ENCODE data around the gene HABP2.

Gene HABP2

DNA sequence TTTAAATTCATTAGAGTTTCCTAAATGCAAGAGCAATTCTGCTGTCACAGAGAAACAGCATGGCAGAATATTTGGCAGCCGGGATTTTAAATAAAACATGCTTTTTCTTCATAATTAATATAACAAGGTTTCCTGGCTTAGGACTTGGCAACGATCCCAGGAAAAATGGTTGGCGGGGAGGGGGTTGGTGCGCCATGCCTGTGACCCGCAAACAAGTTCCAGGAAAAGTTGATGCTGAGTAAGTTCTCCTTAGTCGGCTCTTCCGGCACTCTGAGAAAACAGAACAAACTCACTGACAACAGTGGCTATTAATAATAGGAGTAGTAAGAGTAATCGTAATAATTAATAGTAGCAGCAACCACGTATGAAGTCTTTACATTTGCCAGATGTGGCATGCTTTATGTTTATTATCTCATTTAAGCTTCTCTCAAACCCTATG lies 4.6 kb downstream of the HABP2 start:
- Histone ChIP-seq H3K9ac (ENCODE audit: low read depth, low read length) (no peak overlapping the region), H3K4me3 (ENCODE audit: low read length) (no peak overlapping the region), H3K27ac (ENCODE audit: low read depth, low read length) (peak overlapping the region; percentile 66; the same call in 1 of the 2 replicates), H3K4me1 (ENCODE audit: insufficient read depth, low read length) (peaks cover 32% of the 10 kb centered on the region), H3K36me3 (ENCODE audit: insufficient read depth, low read length) (no peaks in the 10 kb centered on the region), H3K27me3 (ENCODE audit: insufficient read depth, low read length) (peaks cover 100% of the 10 kb centered on the region), H3K9me3 (ENCODE audit: insufficient read depth, low read depth, low read length) (no peaks in the 10 kb centered on the region)
- 33% methylated on average over 6 of the region's 9 CpGs for WGBS

GRCh38 chr10:113557903-113558321 lies 5.1 kb downstream of the HABP2 start:
- 4% methylated on average over 9 of the region's 9 CpGs for WGBS
- H3K4me1 ChIP-seq (ENCODE audit: insufficient read depth, low read length) = peaks cover 33% of the 10 kb centered on the region
- H3K36me3 ChIP-seq (ENCODE audit: insufficient read depth, low read length) = no peaks in the 10 kb centered on the region
- H3K27ac ChIP-seq (ENCODE audit: low read depth, low read length) = peak overlapping the region; percentile 66; the same call in 1 of the 2 replicates
- H3K9ac ChIP-seq (ENCODE audit: low read depth, low read length) = no peak overlapping the region
- peaks cover 100% of the 10 kb centered on the region for H3K27me3 ChIP-seq (ENCODE audit: insufficient read depth, low read length)
- H3K4me3 ChIP-seq (ENCODE audit: low read length) = peak overlapping the region; percentile 9; the same call in 1 of the 2 replicates
- H3K9me3 ChIP-seq (ENCODE audit: insufficient read depth, low read depth, low read length) = no peaks in the 10 kb centered on the region

GRCh38 chr10:113560071-113560470 lies 7.2 kb downstream of the HABP2 start:
- Histone ChIP-seq H3K4me3 (ENCODE audit: low read length) (no peak overlapping the region), H3K27me3 (ENCODE audit: insufficient read depth, low read length) (peaks cover 83% of the 10 kb centered on the region), H3K36me3 (ENCODE audit: insufficient read depth, low read length) (no peaks in the 10 kb centered on the region), H3K27ac (ENCODE audit: low read depth, low read length) (no peak overlapping the region), H3K9ac (ENCODE audit: low read depth, low read length) (no peak overlapping the region), H3K9me3 (ENCODE audit: insufficient read depth, low read depth, low read length) (no peaks in the 10 kb centered on the region), H3K4me1 (ENCODE audit: insufficient read depth, low read length) (peaks cover 35% of the 10 kb centered on the region)
- 81% methylated on average over 5 of the region's 5 CpGs for WGBS

DNA sequence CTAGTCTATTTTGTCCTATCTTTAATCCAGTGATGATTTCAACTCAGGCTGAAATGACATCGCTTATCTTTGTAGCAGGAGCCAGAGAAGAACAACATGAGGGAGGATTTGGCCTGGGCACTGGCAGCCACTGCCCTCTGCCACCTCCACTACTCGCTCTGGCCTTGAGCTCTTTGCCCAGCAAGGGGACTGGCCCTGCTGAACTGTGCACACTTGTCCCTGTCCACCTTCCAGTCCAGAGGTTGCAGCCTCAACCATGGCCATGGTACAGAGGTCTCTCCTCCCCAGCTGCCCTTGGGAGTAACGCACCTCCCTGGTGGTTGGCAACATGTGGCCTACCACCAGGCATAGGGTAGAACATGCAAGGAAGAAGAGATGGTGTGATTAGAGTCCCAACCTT lies 8.4 kb downstream of the HABP2 start:
- Histone ChIP-seq H3K9me3 (ENCODE audit: insufficient read depth, low read depth, low read length) (no peaks in the 10 kb centered on the region), H3K9ac (ENCODE audit: low read depth, low read length) (no peak overlapping the region), H3K4me1 (ENCODE audit: insufficient read depth, low read length) (peaks cover 36% of the 10 kb centered on the region), H3K4me3 (ENCODE audit: low read length) (no peak overlapping the region), H3K36me3 (ENCODE audit: insufficient read depth, low read length) (no peaks in the 10 kb centered on the region), H3K27ac (ENCODE audit: low read depth, low read length) (no peak overlapping the region), H3K27me3 (ENCODE audit: insufficient read depth, low read length) (peaks cover 72% of the 10 kb centered on the region)
- 98% methylated on average over 3 of the region's 3 CpGs for WGBS

DNA sequence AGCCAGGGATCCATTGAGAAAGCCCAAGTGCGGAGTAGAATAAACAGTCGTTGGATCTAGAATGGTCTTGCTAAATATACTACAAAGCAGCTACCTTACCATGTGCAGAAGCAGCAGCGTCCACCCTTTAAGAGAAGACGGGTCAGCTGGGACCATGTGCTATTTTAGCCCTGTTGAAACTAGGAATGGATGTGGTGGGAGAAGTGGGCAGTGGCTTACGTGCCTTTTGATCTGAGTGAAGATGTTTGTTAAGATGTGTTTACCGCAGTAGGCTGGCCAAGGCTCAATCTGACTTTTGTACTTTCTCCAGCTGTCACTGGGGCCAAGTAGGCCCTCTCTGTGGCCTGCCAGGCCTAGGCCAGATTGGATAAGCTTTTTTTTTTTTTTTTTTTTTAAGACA lies 9.2 kb downstream of the HABP2 start:
- 95% methylated on average over 6 of the region's 6 CpGs for WGBS
- peaks cover 63% of the 10 kb centered on the region for H3K27me3 ChIP-seq (ENCODE audit: insufficient read depth, low read length)
- no peak overlapping the region for H3K4me3 ChIP-seq (ENCODE audit: low read length)
- no peaks in the 10 kb centered on the region for H3K9me3 ChIP-seq (ENCODE audit: insufficient read depth, low read depth, low read length)
- H3K27ac ChIP-seq (ENCODE audit: low read depth, low read length) = no peak overlapping the region
- H3K36me3 ChIP-seq (ENCODE audit: insufficient read depth, low read length) = no peaks in the 10 kb centered on the region
- peaks cover 32% of the 10 kb centered on the region for H3K4me1 ChIP-seq (ENCODE audit: insufficient read depth, low read length)
- no peak overlapping the region for H3K9ac ChIP-seq (ENCODE audit: low read depth, low read length)

GRCh38 chr10:113562704-113563103 lies 9.9 kb downstream of the HABP2 start:
- WGBS = 80% methylated on average over 5 of the region's 5 CpGs
- Histone ChIP-seq H3K36me3 (ENCODE audit: insufficient read depth, low read length) (no peaks in the 10 kb centered on the region), H3K9ac (ENCODE audit: low read depth, low read length) (no peak overlapping the region), H3K4me1 (ENCODE audit: insufficient read depth, low read length) (peaks cover 25% of the 10 kb centered on the region), H3K9me3 (ENCODE audit: insufficient read depth, low read depth, low read length) (no peaks in the 10 kb centered on the region), H3K4me3 (ENCODE audit: low read length) (no peak overlapping the region), H3K27me3 (ENCODE audit: insufficient read depth, low read length) (peaks cover 57% of the 10 kb centered on the region), H3K27ac (ENCODE audit: low read depth, low read length) (no peak overlapping the region)

DNA sequence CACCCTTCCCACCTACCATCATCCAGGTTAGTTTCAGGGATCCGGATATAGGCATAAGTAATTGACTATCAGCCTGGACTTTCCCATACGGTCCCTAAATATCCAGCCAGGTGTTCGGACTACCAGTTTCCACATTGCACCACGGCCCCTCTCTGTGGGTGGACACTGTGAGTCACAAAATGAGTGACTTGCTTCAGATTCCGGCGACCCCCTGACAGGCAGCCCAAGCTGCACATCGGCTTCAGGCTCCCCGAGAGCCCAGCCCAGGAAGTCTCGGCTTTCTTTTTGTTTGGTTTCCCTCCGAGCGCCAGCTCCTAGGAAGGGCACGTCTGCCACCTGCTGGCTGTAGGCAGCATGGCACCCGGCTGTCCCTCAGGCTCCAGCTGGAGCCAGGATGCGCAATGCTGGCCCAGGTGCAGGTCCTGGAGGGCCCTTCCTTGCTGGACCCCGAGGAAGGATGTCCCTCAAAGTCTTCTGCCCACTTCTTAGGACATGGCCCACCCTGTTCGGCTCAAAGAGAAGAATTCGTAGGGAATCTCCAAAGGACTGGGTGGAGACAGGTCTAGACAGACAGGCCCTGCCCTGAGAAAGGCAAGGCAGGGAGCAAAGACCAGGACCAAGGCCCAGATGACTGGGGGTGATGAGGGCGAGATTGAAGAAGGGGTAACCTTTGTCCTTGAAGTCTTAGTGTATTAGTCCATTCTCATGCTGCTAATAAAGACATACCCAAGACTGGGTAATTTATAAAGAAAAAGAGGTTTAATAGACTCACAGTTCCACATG lies 10.6 kb downstream of the HABP2 start:
- Histone ChIP-seq H3K36me3 (ENCODE audit: insufficient read depth, low read length) (no peaks in the 10 kb centered on the region), H3K4me1 (ENCODE audit: insufficient read depth, low read length) (peaks cover 21% of the 10 kb centered on the region), H3K9me3 (ENCODE audit: insufficient read depth, low read depth, low read length) (no peaks in the 10 kb centered on the region), H3K4me3 (ENCODE audit: low read length) (peak overlapping the region; percentile 27), H3K9ac (ENCODE audit: low read depth, low read length) (no peak overlapping the region), H3K27me3 (ENCODE audit: insufficient read depth, low read length) (peaks cover 49% of the 10 kb centered on the region), H3K27ac (ENCODE audit: low read depth, low read length) (no peak overlapping the region)
- 20% methylated on average over 18 of the region's 18 CpGs for WGBS

DNA sequence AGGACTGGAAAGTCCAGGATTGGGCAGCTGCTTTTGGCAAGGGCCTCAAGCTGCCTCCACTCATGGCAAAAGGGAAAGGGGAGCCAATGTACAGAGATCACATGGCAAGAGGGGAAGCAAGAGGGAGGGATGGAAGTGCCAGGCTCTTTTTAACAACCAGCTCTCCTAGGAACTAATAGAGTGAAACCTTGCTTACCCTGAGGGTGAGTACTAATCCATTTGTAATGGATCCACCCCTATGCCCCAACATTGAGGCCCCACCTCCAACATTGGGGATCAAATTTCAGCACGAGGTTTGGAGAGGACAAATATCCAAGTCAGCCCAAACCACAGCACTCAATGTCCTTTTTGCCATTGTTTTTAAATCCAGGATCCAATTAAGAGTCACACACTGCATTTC lies 12.5 kb downstream of the HABP2 start:
- no peaks in the 10 kb centered on the region for H3K36me3 ChIP-seq (ENCODE audit: insufficient read depth, low read length)
- H3K27ac ChIP-seq (ENCODE audit: low read depth, low read length) = no peak overlapping the region
- peaks cover 30% of the 10 kb centered on the region for H3K27me3 ChIP-seq (ENCODE audit: insufficient read depth, low read length)
- WGBS = 15% methylated on average over 1 of the region's 1 CpG
- H3K9me3 ChIP-seq (ENCODE audit: insufficient read depth, low read depth, low read length) = no peaks in the 10 kb centered on the region
- no peak overlapping the region for H3K4me3 ChIP-seq (ENCODE audit: low read length)
- peaks cover 17% of the 10 kb centered on the region for H3K4me1 ChIP-seq (ENCODE audit: insufficient read depth, low read length)
- H3K9ac ChIP-seq (ENCODE audit: low read depth, low read length) = no peak overlapping the region

DNA sequence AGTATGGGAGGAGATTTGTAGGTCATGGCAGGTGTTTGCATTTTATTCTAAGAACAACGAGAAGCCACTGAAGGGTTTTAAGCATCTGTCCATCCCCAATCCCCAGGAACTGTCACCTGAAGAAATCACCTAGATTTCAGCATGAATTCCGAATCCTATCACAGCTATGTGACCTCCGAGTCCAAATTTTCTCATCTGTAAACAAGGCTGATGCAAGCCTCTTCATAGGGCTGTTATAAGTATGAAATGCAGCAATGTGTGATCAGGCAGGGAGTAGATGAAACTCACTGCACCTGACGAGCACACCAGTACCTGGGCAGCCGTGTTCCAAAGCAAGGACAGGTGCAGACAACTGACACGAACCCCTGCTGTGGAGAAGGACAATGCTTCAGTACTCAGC lies 14.0 kb downstream of the HABP2 start:
- Histone ChIP-seq H3K4me3 (ENCODE audit: low read length) (no peak overlapping the region), H3K9ac (ENCODE audit: low read depth, low read length) (no peak overlapping the region), H3K4me1 (ENCODE audit: insufficient read depth, low read length) (peaks cover 17% of the 10 kb centered on the region), H3K36me3 (ENCODE audit: insufficient read depth, low read length) (no peaks in the 10 kb centered on the region), H3K27me3 (ENCODE audit: insufficient read depth, low read length) (peaks cover 15% of the 10 kb centered on the region), H3K27ac (ENCODE audit: low read depth, low read length) (no peak overlapping the region), H3K9me3 (ENCODE audit: insufficient read depth, low read depth, low read length) (no peaks in the 10 kb centered on the region)
- WGBS = 95% methylated on average over 6 of the region's 6 CpGs

DNA sequence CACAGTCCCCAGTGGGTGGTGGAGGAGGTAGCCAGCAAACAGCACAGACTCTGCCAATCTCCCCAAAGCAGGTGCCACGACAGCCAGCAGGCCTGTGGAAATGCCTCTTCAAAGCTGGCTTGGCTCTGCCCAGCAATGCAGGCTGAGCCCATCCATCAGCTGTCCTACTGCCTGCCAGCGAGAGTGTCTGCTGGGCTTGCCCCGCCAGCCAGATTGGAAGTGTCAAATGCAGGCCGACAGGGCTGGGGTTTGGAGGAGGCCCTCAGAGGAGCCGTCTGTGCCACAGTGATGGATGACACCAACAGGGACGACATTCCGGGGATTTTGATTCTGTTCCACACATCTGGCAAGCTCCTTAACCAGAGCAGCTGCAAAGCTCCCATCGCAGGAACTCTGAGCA lies 16.7 kb downstream of the HABP2 start:
- H3K9me3 ChIP-seq (ENCODE audit: insufficient read depth, low read depth, low read length) = no peaks in the 10 kb centered on the region
- no peaks in the 10 kb centered on the region for H3K36me3 ChIP-seq (ENCODE audit: insufficient read depth, low read length)
- no peak overlapping the region for H3K9ac ChIP-seq (ENCODE audit: low read depth, low read length)
- 88% methylated on average over 8 of the region's 8 CpGs for WGBS
- no peaks in the 10 kb centered on the region for H3K27me3 ChIP-seq (ENCODE audit: insufficient read depth, low read length)
- peaks cover 13% of the 10 kb centered on the region for H3K4me1 ChIP-seq (ENCODE audit: insufficient read depth, low read length)
- H3K4me3 ChIP-seq (ENCODE audit: low read length) = no peak overlapping the region
- no peak overlapping the region for H3K27ac ChIP-seq (ENCODE audit: low read depth, low read length)

DNA sequence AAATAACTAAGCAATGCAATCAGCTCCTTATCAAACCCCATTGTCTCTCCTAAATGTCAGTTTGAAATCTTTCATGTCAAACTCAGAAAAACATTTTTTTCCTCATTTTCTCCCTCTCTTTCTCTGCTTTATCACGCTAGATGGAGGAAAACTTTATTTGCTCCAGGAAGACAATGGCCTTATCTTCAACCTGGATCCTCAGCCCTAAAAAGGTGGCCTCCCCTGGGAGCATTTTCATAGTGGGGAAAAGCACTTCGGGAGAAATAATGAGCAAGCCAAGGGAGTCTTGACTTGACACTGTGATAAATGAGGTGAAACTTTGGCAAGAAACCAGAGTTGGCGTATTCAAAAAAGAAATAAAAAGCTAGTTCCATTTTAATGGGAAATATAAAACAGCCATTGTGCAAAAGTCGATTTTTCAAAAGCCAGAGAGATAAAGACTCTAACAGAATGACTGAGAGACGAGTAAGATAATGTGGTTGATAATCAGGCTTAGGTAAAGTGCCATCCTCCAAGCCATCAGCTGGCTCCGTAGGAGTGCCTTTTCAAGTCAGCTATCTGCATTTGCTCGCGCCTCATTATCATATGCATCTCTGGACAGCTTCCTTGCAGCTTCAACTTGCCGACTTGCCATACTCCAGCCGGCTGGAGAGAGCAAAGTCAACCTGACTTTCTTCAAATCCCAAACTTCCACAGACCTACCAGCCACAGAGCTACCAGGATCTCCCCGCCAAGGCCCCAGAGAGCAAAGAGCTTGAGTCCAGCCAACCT lies 19.9 kb downstream of the HABP2 start:
- 50% methylated on average over 11 of the region's 11 CpGs for WGBS
- Histone ChIP-seq H3K27ac (ENCODE audit: low read depth, low read length) (no peak overlapping the region), H3K9me3 (ENCODE audit: insufficient read depth, low read depth, low read length) (no peaks in the 10 kb centered on the region), H3K27me3 (ENCODE audit: insufficient read depth, low read length) (no peaks in the 10 kb centered on the region), H3K9ac (ENCODE audit: low read depth, low read length) (no peak overlapping the region), H3K4me3 (ENCODE audit: low read length) (no peak overlapping the region), H3K4me1 (ENCODE audit: insufficient read depth, low read length) (no peaks in the 10 kb centered on the region), H3K36me3 (ENCODE audit: insufficient read depth, low read length) (no peaks in the 10 kb centered on the region)

Data from HUES64 (cell line).